ENCODE measurements around the gene RAN. TPM values are rescaled to one million over a fixed set of nuclear protein-coding genes. Genes with fewer than 3 reads are reported as not detected.

RAN gene
- total RNA-seq, 1 experiment from 2014 or later: 1,968 TPM

DNA sequence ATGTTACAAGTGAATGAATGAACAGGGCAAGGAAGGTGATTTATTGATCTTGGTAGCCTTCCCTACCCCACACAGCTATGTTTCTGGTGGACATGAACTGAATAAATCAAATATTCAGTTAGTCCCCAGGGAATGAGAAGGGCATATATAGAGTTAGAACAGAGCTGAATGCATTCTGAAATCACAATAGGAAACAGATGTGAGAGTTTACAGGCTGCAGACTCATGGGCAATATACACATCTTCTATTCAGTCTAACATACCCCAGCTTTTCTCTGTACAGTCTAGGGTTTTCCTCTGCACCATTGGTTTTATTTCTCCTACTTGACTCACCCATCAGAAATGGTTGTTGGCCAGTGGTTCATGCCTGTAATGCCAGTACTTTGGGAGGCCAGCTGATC is 25.5 kb upstream of the RAN start:
- H2BK20ac ChIP-seq (ENCODE audit: low read depth, low read length, poor library complexity, severe bottlenecking): no peak overlapping the region
- H4K91ac ChIP-seq (ENCODE audit: insufficient read length, low read depth, low read length): no peak overlapping the region
- H3K79me1 ChIP-seq (ENCODE audit: insufficient read depth, low read depth, low read length, poor library complexity, severe bottlenecking): no peaks in the 10 kb centered on the region
- peaks cover 5% of the 10 kb centered on the region; the same call in 1 of the 2 replicates for H3K4me1 ChIP-seq (ENCODE audit: insufficient read depth, low read length)
- H3K79me2 ChIP-seq (ENCODE audit: insufficient read depth, low read length): no peaks in the 10 kb centered on the region
- TF ChIP-seq, protein P1, sequence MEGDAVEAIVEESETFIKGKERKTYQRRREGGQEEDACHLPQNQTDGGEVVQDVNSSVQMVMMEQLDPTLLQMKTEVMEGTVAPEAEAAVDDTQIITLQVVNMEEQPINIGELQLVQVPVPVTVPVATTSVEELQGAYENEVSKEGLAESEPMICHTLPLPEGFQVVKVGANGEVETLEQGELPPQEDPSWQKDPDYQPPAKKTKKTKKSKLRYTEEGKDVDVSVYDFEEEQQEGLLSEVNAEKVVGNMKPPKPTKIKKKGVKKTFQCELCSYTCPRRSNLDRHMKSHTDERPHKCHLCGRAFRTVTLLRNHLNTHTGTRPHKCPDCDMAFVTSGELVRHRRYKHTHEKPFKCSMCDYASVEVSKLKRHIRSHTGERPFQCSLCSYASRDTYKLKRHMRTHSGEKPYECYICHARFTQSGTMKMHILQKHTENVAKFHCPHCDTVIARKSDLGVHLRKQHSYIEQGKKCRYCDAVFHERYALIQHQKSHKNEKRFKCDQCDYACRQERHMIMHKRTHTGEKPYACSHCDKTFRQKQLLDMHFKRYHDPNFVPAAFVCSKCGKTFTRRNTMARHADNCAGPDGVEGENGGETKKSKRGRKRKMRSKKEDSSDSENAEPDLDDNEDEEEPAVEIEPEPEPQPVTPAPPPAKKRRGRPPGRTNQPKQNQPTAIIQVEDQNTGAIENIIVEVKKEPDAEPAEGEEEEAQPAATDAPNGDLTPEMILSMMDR (conservative IDR thresholded peaks at IDR 0.05): no peak
- no peak overlapping the region for H2BK5ac ChIP-seq (ENCODE audit: insufficient read length, low read length)
- no peak overlapping the region for H2BK120ac ChIP-seq (ENCODE audit: low read depth, low read length, poor library complexity, severe bottlenecking)
- no peak overlapping the region for H2AK5ac ChIP-seq (ENCODE audit: insufficient read length, low read length)
- H3K27ac ChIP-seq (ENCODE audit: insufficient read length, low read depth, low read length): no peak overlapping the region
- no peaks in the 10 kb centered on the region for H4K20me1 ChIP-seq (ENCODE audit: control insufficient read depth, insufficient read depth, insufficient read length)
- no peak overlapping the region for H4K8ac ChIP-seq (replicated peaks; ENCODE audit: insufficient read length, low read depth, low read length)
- no peaks in the 10 kb centered on the region for H3K9me3 ChIP-seq (ENCODE audit: control insufficient read depth, low read depth, low read length)
- Mint-ChIP-seq H3K36me3 (ENCODE audit: insufficient read depth in 1 of 3, low read depth in 3 of 3) (peaks cover 0 to 4% (median 3%) of the 10 kb centered on the region in 3 experiments; a peak in 3 of 7 replicates), H3K4me3 (no peak overlapping the region), H3K4me1 (peaks cover 14 to 24% of the 10 kb centered on the region in 2 experiments), H3K27me3 (ENCODE audit: low read depth) (no peaks in the 10 kb centered on the region), H3K9me3 (peaks cover 3 to 14% of the 10 kb centered on the region in 2 experiments), H3K27ac (no peak overlapping the region)
- H3T11ph ChIP-seq (ENCODE audit: low read length): no peak overlapping the region
- no peaks in the 10 kb centered on the region for H3K27me3 ChIP-seq (ENCODE audit: insufficient read depth, low read length)
- H3K18ac ChIP-seq (ENCODE audit: insufficient read length, low read depth, low read length): no peak overlapping the region
- no peak overlapping the region for H3K14ac ChIP-seq (ENCODE audit: insufficient read depth, low read length)
- H3K56ac ChIP-seq (ENCODE audit: insufficient read length, low read depth, low read length): no peak overlapping the region
- H2BK15ac ChIP-seq (ENCODE audit: low read depth, low read length): no peak overlapping the region
- no peak overlapping the region for H3K4me2 ChIP-seq (ENCODE audit: insufficient read depth, insufficient read length, low read length)
- no peak overlapping the region for H3K4ac ChIP-seq (ENCODE audit: low read depth, low read length)
- no peak overlapping the region for H4K5ac ChIP-seq (ENCODE audit: insufficient read length, low read depth, low read length)
- no peak overlapping the region for H2AFZ ChIP-seq (ENCODE audit: low read length)
- no peak overlapping the region for H2BK12ac ChIP-seq (ENCODE audit: insufficient read length, low read depth, low read length)
- H3K23ac ChIP-seq (ENCODE audit: insufficient read length, low read depth, low read length): no peak overlapping the region
- no peak for DNase-seq
- H3K9ac ChIP-seq (ENCODE audit: extremely low read depth, insufficient read length, low read length): no peak overlapping the region
- H3K23me2 ChIP-seq (ENCODE audit: insufficient read length, low read depth, low read length, poor library complexity, severe bottlenecking): no peaks in the 10 kb centered on the region
